GM19395 (cell line): ENCODE measurements around the gene CCDC33.

Source experiments
- ATAC-seq: cut with Tn5 transposase; IDR thresholded peaks from one replicate; pipeline ENCODE4 v1.9.1; 2021; ENCODE audit warnings: mild to moderate bottlenecking, moderate library complexity; ENCODE audit not compliant: unreplicated experiment

CCDC33 gene

GRCh38 chr15:74227968-74228722, 8.0 kb upstream of the CCDC33 start:
- ATAC-seq: no peak

GRCh38 chr15:74228723-74229081, 7.4 kb upstream of the CCDC33 start:
- ATAC-seq: no peak

- ATAC-seq: no peak
Measured at GRCh38 chr15:74229686-74230085, 6.4 kb upstream of the CCDC33 start.

GRCh38 chr15:74231475-74231874, 4.7 kb upstream of the CCDC33 start:
- no peak for ATAC-seq

- ATAC-seq: no peak
Measured at GRCh38 chr15:74233373-74233772, 2.8 kb upstream of the CCDC33 start.

GRCh38 chr15:74233851-74234597, 2.1 kb upstream of the CCDC33 start:
- no peak for ATAC-seq

GRCh38 chr15:74234598-74234875, 1.6 kb upstream of the CCDC33 start:
- no peak for ATAC-seq

- ATAC-seq: no peak
Measured at GRCh38 chr15:74239051-74239705, 3.1 kb downstream of the CCDC33 start.

GRCh38 chr15:74240002-74240568, 4.0 kb downstream of the CCDC33 start:
- no peak for ATAC-seq

GRCh38 chr15:74240897-74241614, 4.9 kb downstream of the CCDC33 start:
- ATAC-seq: no peak

GRCh38 chr15:74242441-74243185, 6.5 kb downstream of the CCDC33 start:
- no peak for ATAC-seq

- ATAC-seq: no peak
Measured at GRCh38 chr15:74243431-74243830, 7.3 kb downstream of the CCDC33 start.

GRCh38 chr15:74244822-74245341, 8.8 kb downstream of the CCDC33 start:
- ATAC-seq: no peak

GRCh38 chr15:74245342-74245931, 9.3 kb downstream of the CCDC33 start:
- ATAC-seq: no peak

- no peak for ATAC-seq
Measured at GRCh38 chr15:74250266-74250665, 14.1 kb downstream of the CCDC33 start.

GRCh38 chr15:74251131-74251811, 15.1 kb downstream of the CCDC33 start:
- no peak for ATAC-seq

- ATAC-seq: no peak
Measured at GRCh38 chr15:74252291-74252690, 16.2 kb downstream of the CCDC33 start.

- ATAC-seq: no peak
Measured at GRCh38 chr15:74252721-74253120, 16.6 kb downstream of the CCDC33 start.

- ATAC-seq: no peak
Measured at GRCh38 chr15:74253211-74253921, 17.2 kb downstream of the CCDC33 start.
